Neural cell (in vitro differentiated cells): Measurements from ENCODE around the gene TPM1. TPM values are rescaled to one million over a fixed set of nuclear protein-coding genes. Genes with fewer than 3 reads are reported as not detected.

ENCODE experiments used
- H2AFZ ChIP-seq: fragments of 200-600, 300-800 bp; sonication (generic), shearing (Covaris generic); 2 replicates; pipeline ENCODE4 v1.6.0; 2014; ENCODE audit warnings: low read depth, mild to moderate bottlenecking, antibody characterized with exemption, low read length, moderate library complexity
- H3F3A ChIP-seq: fragments of 200-600 bp; shearing (Covaris generic); 2 replicates; pipeline ENCODE4 v1.6.1; 2016; ENCODE audit warnings: mild to moderate bottlenecking, moderate library complexity, mixed read lengths, antibody characterized with exemption, low read length; ENCODE audit not compliant: insufficient read depth, poor library complexity, severe bottlenecking
- H3K27ac ChIP-seq: fragments of 200-600, 300-800 bp; sonication (generic), shearing (Covaris generic); 2 replicates; pipeline ENCODE4 v1.5.1; 2014; ENCODE audit warnings: mild to moderate bottlenecking, low read length, moderate library complexity
- H3K27me3 ChIP-seq: fragments of 300-800, 200-600 bp; sonication (generic), shearing (Covaris generic); 2 replicates; pipeline ENCODE4 v1.6.0; 2014; ENCODE audit warnings: mild to moderate bottlenecking, low read depth, low read length, moderate library complexity; ENCODE audit not compliant: insufficient read depth
- H3K36me3 ChIP-seq: fragments of 300-800, 200-600 bp; sonication (generic), shearing (Covaris generic); 2 replicates; pipeline ENCODE4 v1.5.1; 2014; ENCODE audit warnings: mild to moderate bottlenecking, antibody characterized with exemption, low read length, moderate library complexity; ENCODE audit not compliant: insufficient read depth
- H3K4me2 ChIP-seq: fragments of 300-800, 200-600 bp; sonication (generic), shearing (Covaris generic); 2 replicates; pipeline ENCODE4 v1.6.0; 2014; ENCODE audit warnings: mild to moderate bottlenecking, low read length
- H3K4me3 ChIP-seq: fragments of 300-800, 200-600 bp; sonication (generic), shearing (Covaris generic); 2 replicates; pipeline ENCODE4 v1.5.1; 2014; ENCODE audit warnings: mild to moderate bottlenecking, low read length, moderate library complexity
- H3K79me2 ChIP-seq: fragments of 200-600 bp; shearing (Covaris generic); replicated peaks from 2 replicates; pipeline ENCODE4 v1.6.0; 2014; ENCODE audit warnings: mild to moderate bottlenecking, low read length, moderate library complexity; ENCODE audit not compliant: insufficient read depth
- H3K9ac ChIP-seq: fragments of 300-800, 200-600 bp; sonication (generic), shearing (Covaris generic); 2 replicates; pipeline ENCODE4 v1.6.1; 2016; ENCODE audit warnings: mild to moderate bottlenecking, low read length, mixed read lengths
- H3K9me2 ChIP-seq: fragments of 200-600 bp; shearing (Covaris generic); 2 replicates; pipeline ENCODE4 v1.6.1; 2016; ENCODE audit warnings: mild to moderate bottlenecking, low read length, mixed read lengths; ENCODE audit not compliant: insufficient read depth
- H3K9me3 ChIP-seq: fragments of 200-600, 300-800 bp; sonication (generic), shearing (Covaris generic); 2 replicates; pipeline ENCODE4 v1.6.1; 2016; ENCODE audit warnings: mild to moderate bottlenecking, mixed run types, low read length, moderate library complexity, mixed read lengths
- H4K20me1 ChIP-seq: fragments of 200-600 bp; shearing (Covaris generic); 2 replicates; pipeline ENCODE4 v1.6.1; 2016; ENCODE audit warnings: mild to moderate bottlenecking, mixed run types; ENCODE audit not compliant: insufficient read depth
- CTCF ChIP-seq: fragments of 450-650 bp; IDR thresholded peaks from 2 replicates; pipeline ENCODE4 v1.5.1; 2014; ENCODE audit warnings: antibody characterized with exemption, mild to moderate bottlenecking, moderate library complexity; ENCODE audit not compliant: poor library complexity, severe bottlenecking
- EP300 ChIP-seq: fragments of 450-650 bp; conservative IDR thresholded peaks from 2 replicates; pipeline ENCODE4 v1.6.1; 2014; ENCODE audit warnings: antibody characterized with exemption, mild to moderate bottlenecking, moderate library complexity; ENCODE audit not compliant: poor library complexity, severe bottlenecking
- EZH2 ChIP-seq: fragments of 200-600, 300-800 bp; shearing (Covaris generic), sonication (generic); IDR thresholded peaks from 2 replicates; pipeline ENCODE4 v1.6.1; 2014; ENCODE audit warnings: antibody characterized with exemption, low read length, borderline replicate concordance, mild to moderate bottlenecking; ENCODE audit not compliant: insufficient read depth, poor library complexity, severe bottlenecking
- MXI1 ChIP-seq: fragments of 450-650 bp; conservative IDR thresholded peaks from 2 replicates; pipeline ENCODE4 v1.6.1; 2014; ENCODE audit warnings: antibody characterized with exemption, mild to moderate bottlenecking; ENCODE audit not compliant: poor library complexity, severe bottlenecking
- POLR2AphosphoS5 ChIP-seq: IDR thresholded peaks from 2 replicates; pipeline ENCODE4 v1.6.1; 2012
- RAD21 ChIP-seq: fragments of 450-650 bp; conservative IDR thresholded peaks from 2 replicates; pipeline ENCODE4 v1.6.1; 2014; ENCODE audit warnings: antibody characterized with exemption, mild to moderate bottlenecking, moderate library complexity
- SMC3 ChIP-seq: fragments of 450-650 bp; conservative IDR thresholded peaks from 2 replicates; pipeline ENCODE4 v1.6.1; 2014; ENCODE audit warnings: antibody characterized with exemption, mild to moderate bottlenecking, moderate library complexity; ENCODE audit not compliant: poor library complexity
- TAF1 ChIP-seq: IDR thresholded peaks from 2 replicates; pipeline ENCODE4 v1.6.1; 2012; ENCODE audit warnings: low read depth
- polyA plus RNA-seq: library from polyadenylated mRNA; depleted of rRNA; stranded (reverse); fragments of >200 nt; gene quantifications from 2 replicates; pipeline ENCODE4 v1.2.3, GENCODE V29; 2014
- TF ChIP-seq, protein P1 (sequence below): IDR thresholded peaks from 2 replicates; pipeline ENCODE4 v1.6.1; 2012; ENCODE audit warnings: borderline replicate concordance

TPM1 gene
- polyA plus RNA-seq, 1 donor from 2014 or later = 254 TPM

GRCh38 chr15:63084806-63085205 lies 42.3 kb downstream of the TPM1 start:
- Histone ChIP-seq H3K36me3 (no peaks in the 10 kb centered on the region), H3K4me3 (no peak overlapping the region), H3F3A (no peaks in the 10 kb centered on the region), H4K20me1 (no peaks in the 10 kb centered on the region), H3K9me2 (no peaks in the 10 kb centered on the region), H3K79me2 (no peaks in the 10 kb centered on the region), H3K27ac (no peak overlapping the region), H3K9me3 (no peaks in the 10 kb centered on the region), H3K27me3 (no peaks in the 10 kb centered on the region), H3K9ac (no peak overlapping the region), H3K4me2 (no peak overlapping the region), H2AFZ (no peak overlapping the region)
- TF ChIP-seq CTCF = no peak
- no peak for TF ChIP-seq MXI1
- no peak for TF ChIP-seq POLR2AphosphoS5
- no peak for TF ChIP-seq TAF1
- TF ChIP-seq, protein P1, sequence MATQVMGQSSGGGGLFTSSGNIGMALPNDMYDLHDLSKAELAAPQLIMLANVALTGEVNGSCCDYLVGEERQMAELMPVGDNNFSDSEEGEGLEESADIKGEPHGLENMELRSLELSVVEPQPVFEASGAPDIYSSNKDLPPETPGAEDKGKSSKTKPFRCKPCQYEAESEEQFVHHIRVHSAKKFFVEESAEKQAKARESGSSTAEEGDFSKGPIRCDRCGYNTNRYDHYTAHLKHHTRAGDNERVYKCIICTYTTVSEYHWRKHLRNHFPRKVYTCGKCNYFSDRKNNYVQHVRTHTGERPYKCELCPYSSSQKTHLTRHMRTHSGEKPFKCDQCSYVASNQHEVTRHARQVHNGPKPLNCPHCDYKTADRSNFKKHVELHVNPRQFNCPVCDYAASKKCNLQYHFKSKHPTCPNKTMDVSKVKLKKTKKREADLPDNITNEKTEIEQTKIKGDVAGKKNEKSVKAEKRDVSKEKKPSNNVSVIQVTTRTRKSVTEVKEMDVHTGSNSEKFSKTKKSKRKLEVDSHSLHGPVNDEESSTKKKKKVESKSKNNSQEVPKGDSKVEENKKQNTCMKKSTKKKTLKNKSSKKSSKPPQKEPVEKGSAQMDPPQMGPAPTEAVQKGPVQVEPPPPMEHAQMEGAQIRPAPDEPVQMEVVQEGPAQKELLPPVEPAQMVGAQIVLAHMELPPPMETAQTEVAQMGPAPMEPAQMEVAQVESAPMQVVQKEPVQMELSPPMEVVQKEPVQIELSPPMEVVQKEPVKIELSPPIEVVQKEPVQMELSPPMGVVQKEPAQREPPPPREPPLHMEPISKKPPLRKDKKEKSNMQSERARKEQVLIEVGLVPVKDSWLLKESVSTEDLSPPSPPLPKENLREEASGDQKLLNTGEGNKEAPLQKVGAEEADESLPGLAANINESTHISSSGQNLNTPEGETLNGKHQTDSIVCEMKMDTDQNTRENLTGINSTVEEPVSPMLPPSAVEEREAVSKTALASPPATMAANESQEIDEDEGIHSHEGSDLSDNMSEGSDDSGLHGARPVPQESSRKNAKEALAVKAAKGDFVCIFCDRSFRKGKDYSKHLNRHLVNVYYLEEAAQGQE = no peak
- no peak for TF ChIP-seq EZH2
- TF ChIP-seq EP300 = no peak
- TF ChIP-seq SMC3 = no peak

GRCh38 chr15:63085289-63085688 lies 42.7 kb downstream of the TPM1 start:
- no peak for TF ChIP-seq RAD21
- TF ChIP-seq CTCF = no peak
- no peak for TF ChIP-seq EP300
- TF ChIP-seq SMC3 = no peak
- TF ChIP-seq, protein P1 = no peak
- TF ChIP-seq TAF1 = no peak
- no peak for TF ChIP-seq EZH2
- no peak for TF ChIP-seq POLR2AphosphoS5
- no peak for TF ChIP-seq MXI1
- H2AFZ ChIP-seq = no peak overlapping the region

More at GRCh38 chr15:63085289-63085688, 42.7 kb downstream of the TPM1 start:
- Histone ChIP-seq H3K9me3 (no peaks in the 10 kb centered on the region), H3K27me3 (no peaks in the 10 kb centered on the region), H3K4me2 (no peak overlapping the region), H3K27ac (no peak overlapping the region), H3K9ac (no peak overlapping the region), H4K20me1 (no peaks in the 10 kb centered on the region), H3K79me2 (no peaks in the 10 kb centered on the region), H3K4me3 (no peak overlapping the region), H3F3A (no peaks in the 10 kb centered on the region), H3K9me2 (no peaks in the 10 kb centered on the region), H3K36me3 (no peaks in the 10 kb centered on the region)
